ENCODE results near the gene NOP56.
A peak's percentile ranks its signal among the peaks of the same experiment; 100 is the strongest.
"Not testable (repeated sequence)": the region's sequence is repeated elsewhere in the genome, so short reads cannot be mapped to it uniquely, and the experiment has no call there.

Gene NOP56

GRCh38 chr20:2643708-2644107 lies 8.7 kb upstream of the NOP56 start:
- no peak for DNase-seq

GRCh38 chr20:2652724-2653555 lies 508 bp downstream of the NOP56 start:
- DNase-seq: no peak

- DNase-seq: no peak
Measured at GRCh38 chr20:2653556-2654383, 1.3 kb downstream of the NOP56 start.

GRCh38 chr20:2654384-2654822 lies 2.0 kb downstream of the NOP56 start:
- DNase-seq: no peak

- no peak for DNase-seq
Measured at GRCh38 chr20:2654831-2655230, 2.4 kb downstream of the NOP56 start.

- no peak for DNase-seq
Measured at GRCh38 chr20:2655331-2656116, 3.1 kb downstream of the NOP56 start.

GRCh38 chr20:2656471-2657117 lies 4.2 kb downstream of the NOP56 start:
- no peak for DNase-seq

GRCh38 chr20:2657241-2657640 lies 4.8 kb downstream of the NOP56 start:
- DNase-seq: no peak

GRCh38 chr20:2657674-2658073 lies 5.2 kb downstream of the NOP56 start:
- DNase-seq: no peak

GRCh38 chr20:2658414-2659354 lies 6.3 kb downstream of the NOP56 start:
- no peak for DNase-seq

GRCh38 chr20:2659547-2659946 lies 7.1 kb downstream of the NOP56 start:
- DNase-seq: no peak

- DNase-seq: no peak
Measured at GRCh38 chr20:2663364-2663886, 11.0 kb downstream of the NOP56 start.

- DNase-seq: peak; percentile 92
Measured at GRCh38 chr20:2663887-2664719, 11.7 kb downstream of the NOP56 start, which contains the start of gene IDH3B. Gene IDH3B (minus strand): TSS chr20:2664216. CDS start chr20:2664188, 28 bp downstream.

- no peak for DNase-seq
Measured at GRCh38 chr20:2671977-2672376, 19.5 kb downstream of the NOP56 start.

- no peak for DNase-seq
Measured at GRCh38 chr20:2672446-2672845, 20.0 kb downstream of the NOP56 start.

- DNase-seq: no peak
Measured at GRCh38 chr20:2673453-2673852, 21.0 kb downstream of the NOP56 start.

GRCh38 chr20:2680046-2680445 lies 27.6 kb downstream of the NOP56 start:
- no peak for DNase-seq

- DNase-seq: not testable (repeated sequence)
Measured at GRCh38 chr20:2682040-2682439, 29.6 kb downstream of the NOP56 start.

- not testable (repeated sequence) for DNase-seq
Measured at GRCh38 chr20:2684817-2685216, 32.4 kb downstream of the NOP56 start.

GRCh38 chr20:2687514-2687913 lies 35.1 kb downstream of the NOP56 start:
- DNase-seq: no peak
